SU-DHL-6 (cell line): ENCODE measurements around the gene THSD8.

Source experiments
- H2AFZ ChIP-seq: fragments of 200-600 bp; sonication (generic); 2 replicates; pipeline ENCODE4 v1.6.1; 2014; ENCODE audit warnings: low read depth, mild to moderate bottlenecking, moderate library complexity, mixed read lengths, antibody characterized with exemption, low read length; ENCODE audit not compliant: severe bottlenecking
- H3F3A ChIP-seq: fragments of 200-600 bp; shearing (Covaris generic); 2 replicates; pipeline ENCODE4 v1.6.0; 2016; ENCODE audit warnings: antibody characterized with exemption, mild to moderate bottlenecking; ENCODE audit not compliant: insufficient read depth
- H3K27ac ChIP-seq: fragments of 200-600 bp; sonication (generic); 2 replicates; pipeline ENCODE4 v1.5.1; 2016; ENCODE audit warnings: low read depth, mild to moderate bottlenecking, low read length, moderate library complexity, mixed read lengths
- H3K27me3 ChIP-seq: fragments of 200-600 bp; sonication (generic), shearing (Covaris generic); 2 replicates; pipeline ENCODE4 v1.6.0; 2014; ENCODE audit warnings: mild to moderate bottlenecking, low read length
- H3K36me3 ChIP-seq: fragments of 200-600 bp; sonication (generic); 2 replicates; pipeline ENCODE4 v1.6.1; 2014; ENCODE audit warnings: mild to moderate bottlenecking, low read length, mixed read lengths
- H3K4me2 ChIP-seq: fragments of 300-600, 200-600 bp; shearing (Covaris generic), sonication (generic); 2 replicates; pipeline ENCODE4 v1.6.0; 2014; ENCODE audit warnings: low read length, low read depth, mild to moderate bottlenecking; ENCODE audit not compliant: poor library complexity, severe bottlenecking
- H3K4me3 ChIP-seq: fragments of 200-600 bp; sonication (generic); 2 replicates; pipeline ENCODE4 v1.5.1; 2014; ENCODE audit warnings: antibody characterized with exemption, low read length, mild to moderate bottlenecking, mixed read lengths; ENCODE audit not compliant: insufficient read depth, poor library complexity, severe bottlenecking
- H3K79me2 ChIP-seq: fragments of 200-600 bp; sonication (generic); 2 replicates; pipeline ENCODE4 v1.6.1; 2014; ENCODE audit warnings: mild to moderate bottlenecking, low read length, moderate library complexity; ENCODE audit not compliant: insufficient read depth
- H3K9ac ChIP-seq: fragments of 200-600 bp; sonication (generic); 2 replicates; pipeline ENCODE4 v1.7.0; 2014; ENCODE audit warnings: mild to moderate bottlenecking, low read length
- H3K9me2 ChIP-seq: fragments of 200-600 bp; sonication (generic); replicated peaks from 2 replicates; pipeline ENCODE4 v1.6.1; 2014; ENCODE audit warnings: low read length; ENCODE audit not compliant: insufficient read depth
- H3K9me3 ChIP-seq: fragments of 200-600 bp; sonication (generic); 2 replicates; pipeline ENCODE4 v1.6.1; 2014; ENCODE audit warnings: low read length, mixed read lengths; ENCODE audit not compliant: insufficient read depth
- H4K20me1 ChIP-seq: fragments of 200-600 bp; sonication (generic); 2 replicates; pipeline ENCODE4 v1.6.1; 2014; ENCODE audit warnings: low read depth, mild to moderate bottlenecking, antibody characterized with exemption, low read length, moderate library complexity, mixed read lengths
- CTCF ChIP-seq: fragments of 200-600 bp; sonication (generic); IDR thresholded peaks from one replicate; pipeline ENCODE4 v1.5.1; 2017; ENCODE audit warnings: antibody characterized with exemption, mild to moderate bottlenecking, low read length, moderate library complexity; ENCODE audit not compliant: insufficient read depth, poor library complexity, severe bottlenecking
- EZH2phosphoT487 ChIP-seq: fragments of 200-600 bp; sonication (generic), shearing (Covaris generic); conservative IDR thresholded peaks from 2 replicates; pipeline ENCODE4 v1.6.1; 2018; ENCODE audit warnings: mild to moderate bottlenecking, antibody characterized with exemption, low read length, moderate library complexity, mixed read lengths

THSD8 gene

DNA sequence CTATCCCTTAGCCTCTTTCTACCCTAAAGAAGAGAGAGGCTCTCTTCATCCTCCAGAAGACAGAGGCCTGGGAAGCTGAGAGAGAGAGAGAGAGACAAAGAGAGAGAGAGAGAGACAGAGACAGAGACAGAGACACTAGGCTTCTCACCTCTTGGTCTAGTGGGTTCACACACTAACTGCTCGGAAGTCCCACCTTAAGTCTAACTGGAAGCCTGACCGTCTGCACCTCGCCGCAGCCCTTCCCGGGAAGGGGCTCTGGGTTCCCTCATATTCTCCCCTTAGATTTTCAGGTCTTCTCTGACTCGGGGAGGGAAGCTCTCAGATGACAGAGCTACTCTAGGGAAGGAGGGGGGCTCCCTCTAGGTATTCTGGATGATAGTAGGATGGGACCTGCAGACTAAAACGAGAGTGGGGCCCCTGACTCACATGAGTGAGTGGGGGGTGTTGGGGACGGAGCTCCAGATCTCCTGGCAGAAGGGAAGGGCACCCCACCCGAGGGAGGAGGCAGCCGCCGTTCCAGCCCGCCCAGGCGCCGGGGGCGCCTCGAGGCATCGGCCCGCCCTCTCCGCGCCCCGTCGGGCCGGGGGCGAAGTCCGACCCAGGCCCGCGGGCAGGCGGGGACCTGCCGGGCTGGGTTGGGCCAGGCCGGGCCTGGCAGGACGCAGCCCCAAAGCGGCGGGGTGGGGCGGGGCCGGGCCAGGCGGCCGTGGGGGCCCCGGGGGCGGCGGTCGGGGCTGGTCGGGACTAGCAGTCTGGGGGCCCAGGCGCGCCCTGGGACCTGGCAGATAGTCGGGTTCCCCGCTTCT is 12.6 kb upstream of the THSD8 start:
- Histone ChIP-seq H4K20me1 (no peaks in the 10 kb centered on the region), H3K27me3 (no peaks in the 10 kb centered on the region), H2AFZ (no peak overlapping the region), H3K36me3 (no peaks in the 10 kb centered on the region), H3K9ac (peak overlapping the region; percentile 77; the same call in 1 of the 2 replicates), H3K27ac (no peak overlapping the region), H3K9me3 (no peaks in the 10 kb centered on the region), H3K4me3 (no peak overlapping the region), H3K9me2 (no peaks in the 10 kb centered on the region), H3K79me2 (no peaks in the 10 kb centered on the region), H3F3A (peaks cover 30% of the 10 kb centered on the region), H3K4me2 (peak overlapping the region; percentile 94)
- TF ChIP-seq CTCF (no peak), EZH2phosphoT487 (no peak)

GRCh38 chr19:12789904-12790619 is 11.8 kb upstream of the THSD8 start:
- TF ChIP-seq EZH2phosphoT487: no peak
- no peak for TF ChIP-seq CTCF
- Histone ChIP-seq H3F3A (peaks cover 36% of the 10 kb centered on the region), H3K4me2 (peak overlapping the region; percentile 94), H3K36me3 (no peaks in the 10 kb centered on the region), H3K9me2 (no peaks in the 10 kb centered on the region), H3K27ac (no peak overlapping the region), H2AFZ (peak overlapping the region; percentile 28), H3K27me3 (no peaks in the 10 kb centered on the region), H3K79me2 (no peaks in the 10 kb centered on the region), H4K20me1 (no peaks in the 10 kb centered on the region), H3K9me3 (no peaks in the 10 kb centered on the region), H3K4me3 (peak overlapping the region; percentile 21), H3K9ac (peak overlapping the region; percentile 77)

- no peak overlapping the region for H3K27ac ChIP-seq
- H4K20me1 ChIP-seq: no peaks in the 10 kb centered on the region
- H3K27me3 ChIP-seq: no peaks in the 10 kb centered on the region
- H3K9me2 ChIP-seq: no peaks in the 10 kb centered on the region
- H3K4me3 ChIP-seq: peak overlapping the region; percentile 60
- no peaks in the 10 kb centered on the region for H3K36me3 ChIP-seq
- H2AFZ ChIP-seq: no peak overlapping the region
- peak overlapping the region; percentile 77 for H3K9ac ChIP-seq
- peaks cover 36% of the 10 kb centered on the region for H3F3A ChIP-seq
- peak overlapping the region; percentile 94 for H3K4me2 ChIP-seq
- H3K79me2 ChIP-seq: no peaks in the 10 kb centered on the region
- no peaks in the 10 kb centered on the region for H3K9me3 ChIP-seq
- no peak for TF ChIP-seq EZH2phosphoT487
- TF ChIP-seq CTCF: no peak
Measured at GRCh38 chr19:12790628-12791344, 11.1 kb upstream of the THSD8 start.
